ENCODE measurements around the gene XRCC1. TPM values are rescaled to one million over a fixed set of nuclear protein-coding genes. Genes with fewer than 3 reads are reported as not detected.

The XRCC1 gene
- total and polyA plus RNA-seq, 9 of the 15 experiments (the other 6 are each of a cell fraction or from before 2014, with no cell fraction given): 1.5 to 36.9 (median 24.9) TPM

- 0 out of 4 replicates have a peak, but pooled peaks of 1 of the 2 experiments have one; percentile 11 for TF ChIP-seq MNT (conservative IDR thresholded peaks at IDR 0.05)
- TF ChIP-seq TRIM25 (IDR thresholded peaks at IDR 0.05; ENCODE audit: borderline replicate concordance): no peak
- 0 out of 2 replicates have a peak, but pooled peaks have one; percentile 13 for TF ChIP-seq SOX6 (IDR thresholded peaks at IDR 0.05)
- TF ChIP-seq ZNF121 (CRISPR knock-in tag; conservative IDR thresholded peaks at IDR 0.05): peak; percentile 78
- peak; percentile 44 for TF ChIP-seq TAL1 (IDR thresholded peaks at IDR 0.05)
- TF ChIP-seq POLR2G (IDR thresholded peaks at IDR 0.05; ENCODE audit: low read depth, low read length): no peak
- TF ChIP-seq CBFA2T2 (conservative IDR thresholded peaks at IDR 0.05): peak; percentile 23; the same call in 1 of the 2 replicates
- no peak for TF ChIP-seq MLX (CRISPR knock-in tag; conservative IDR thresholded peaks at IDR 0.05)
- no peak for TF ChIP-seq SREBF2 (CRISPR knock-in tag; IDR thresholded peaks at IDR 0.05)
- peak; percentile 29; the same call in 1 of the 2 replicates for TF ChIP-seq ZBTB40 (IDR thresholded peaks at IDR 0.05)
- no peak for TF ChIP-seq ZBTB40 (CRISPR knock-in tag; IDR thresholded peaks at IDR 0.05)
These were observed 30.7 kb upstream of the XRCC1 start (continued) for GRCh38 chr19:43605875-43606568.
